DOHH2 (cell line): ENCODE data around the gene TIMM8B.

Source experiments
- CTCF ChIP-seq: fragments of 200-600 bp; sonication (generic); IDR thresholded peaks from one replicate; pipeline ENCODE4 v1.5.1; 2014; ENCODE audit warnings: antibody characterized with exemption, mild to moderate bottlenecking, low read depth, low read length; ENCODE audit not compliant: poor library complexity, severe bottlenecking
- EZH2phosphoT487 ChIP-seq: fragments of 200-600 bp; sonication (generic); IDR thresholded peaks from 2 replicates; pipeline ENCODE4 v1.6.1; 2017; ENCODE audit warnings: borderline replicate concordance, mild to moderate bottlenecking, antibody characterized with exemption, low read length, moderate library complexity, mixed read lengths

- TF ChIP-seq CTCF (no peak), EZH2phosphoT487 (no peak)
Measured at GRCh38 chr11:112057170-112057569, 29.4 kb downstream of the TIMM8B start.
